GM12865 (cell line): Measurements from ENCODE around the gene GPRIN3.

Source experiments
- DNase-seq: peaks from one replicate; pipeline ENCODE4 v3.0.0; 2010; ENCODE audit warnings: low read depth
- H3K4me3 ChIP-seq: 2 replicates; pipeline ENCODE4 v1.5.1; 2011; ENCODE audit warnings: mild to moderate bottlenecking, low read depth, low read length, control low read depth
- CTCF ChIP-seq: IDR thresholded peaks from 2 replicates; pipeline ENCODE4 v1.5.1; 2011; ENCODE audit warnings: low read length, control low read depth, low read depth, inconsistent platforms; ENCODE audit not compliant: insufficient read depth; ENCODE audit errors: missing control alignments

GPRIN3 gene

GRCh38 chr4:89242216-89242615, 65.4 kb downstream of the GPRIN3 start:
- TF ChIP-seq CTCF: no peak
- DNase-seq: no peak
- no peak overlapping the region for H3K4me3 ChIP-seq

GRCh38 chr4:89230271-89230670, 77.3 kb downstream of the GPRIN3 start:
- TF ChIP-seq CTCF: no peak
- DNase-seq: no peak
- H3K4me3 ChIP-seq: no peak overlapping the region

- peak; percentile 65 for DNase-seq
- no peak overlapping the region for H3K4me3 ChIP-seq
- TF ChIP-seq CTCF: peak; percentile 64
These were observed 80.7 kb downstream of the GPRIN3 start for GRCh38 chr4:89226665-89227574.

GRCh38 chr4:89222170-89222569, 85.4 kb downstream of the GPRIN3 start:
- DNase-seq: peak; percentile 4
- no peak for TF ChIP-seq CTCF
- H3K4me3 ChIP-seq: no peak overlapping the region

- no peak for TF ChIP-seq CTCF
- no peak overlapping the region for H3K4me3 ChIP-seq
- no peak for DNase-seq
These were observed 86.3 kb downstream of the GPRIN3 start for GRCh38 chr4:89221167-89221867.

- no peak for TF ChIP-seq CTCF
- no peak overlapping the region for H3K4me3 ChIP-seq
- DNase-seq: no peak
These were observed 89.0 kb downstream of the GPRIN3 start for GRCh38 chr4:89218587-89218986.
